Heart left ventricle (tissue), 13 donors: Measurements from ENCODE around the gene CXCL11.
"Not testable (repeated sequence)": the region's sequence is repeated elsewhere in the genome, so short reads cannot be mapped to it uniquely, and the experiment has no call there.

Source experiments
- CTCF ChIP-seq, 12 donors: fragments of 200-600 bp; sonication (generic) in 4 of 12; IDR thresholded peaks; one replicate each; pipeline versions ENCODE4 v1.5.0 to v1.8.0; 2018 to 2022; ENCODE audit warnings: antibody characterized with exemption in 12 of 12, mild to moderate bottlenecking in 5 of 12
- POLR2A ChIP-seq, 2 donors: fragments of 450-650 bp; IDR thresholded peaks; one replicate each; pipeline ENCODE4 v1.6.1; 2017; ENCODE audit warnings: antibody characterized with exemption in 2 of 2, mild to moderate bottlenecking in 2 of 2, moderate library complexity in 2 of 2
- donor health status: ischemic (EF 13 %, LVEDD 7.1; RV severe dilation, severe dysfunction).
- donor health status: DM: no; HTN: yes; CAD: no.
- donor health status: DM: no; HTN: no; CAD: no.
- donor health status: ischemic (EF 25% LVEDD 6.9; RV normal size, moderate dysfunction).
- donor health status: ischemic (EF 25% LVEDD 5.7; RV mildly dilated, moderate dysfunction).
- donor health status: ischemic (EF 35%, LVEDD 5.7; RV mildly dilated, moderate dysfunction).
- donor health status: nonischemic (EF 11% LVEDD 7.7; RV severe dilation, severe dysfunction).
- donor health status: DM: yes; HTN: yes; CAD: no.
- donor health status: PGD.
- donor health status: ischemic (EF 29% LVEDD 5.4; RV normal size, mild dysfunction).
- donor health status: nonischemic (EF 23%, LVEDD 6.1; RV moderate dilation, normal function).

GRCh38 chr4:76044686-76045085 lies 8.8 kb upstream of the CXCL11 start:
- TF ChIP-seq CTCF, POLR2A (IDR thresholded peaks at IDR 0.05): not testable (repeated sequence)
